Activated T-helper 2 cell treated with anti-CD3 and anti-CD28 coated beads, Interferon-gamma antibody, Interleukin-2, Interleukin-4, amounts not matched to agents 10 μg/mL and 5 μg/mL and 100 μg/mL, durations not matched to agents 14 hours and 24 hours and 36 hours (primary cell): Measurements from ENCODE around the gene WASL. TPM values are rescaled to one million over a fixed set of nuclear protein-coding genes. Genes with fewer than 3 reads are reported as not detected.

Experiments used
- DNase-seq: peaks from one replicate; pipeline ENCODE4 v3.0.0; 2021; ENCODE audit warnings: low spot score
- H3K27ac Mint-ChIP-seq: one replicate; pipeline ENCODE4 v1.8.0; 2021; ENCODE audit warnings: mixed read lengths
- H3K27me3 Mint-ChIP-seq: one replicate; pipeline ENCODE4 v1.8.0; 2021; ENCODE audit warnings: low read depth, mixed read lengths
- H3K36me3 Mint-ChIP-seq: one replicate; pipeline ENCODE4 v1.8.0; 2021; ENCODE audit warnings: low read depth, mixed read lengths
- H3K4me1 Mint-ChIP-seq: one replicate; pipeline ENCODE4 v1.8.0; 2021; ENCODE audit warnings: low read depth, mixed read lengths
- H3K4me3 Mint-ChIP-seq: one replicate; pipeline ENCODE4 v1.8.0; 2021; ENCODE audit warnings: low read depth, mild to moderate bottlenecking, moderate library complexity, mixed read lengths
- H3K9me3 Mint-ChIP-seq: one replicate; pipeline ENCODE4 v1.8.0; 2021; ENCODE audit warnings: mixed read lengths
- intact Hi-C: fragments of 100-400 bp; cut with micrococcal nuclease; formaldehyde crosslinking; loops from one replicate; pipeline ENCODE4 v1.15.1; 2023
- total RNA-seq: library from RNA; stranded (reverse); gene quantifications from 2 replicates; pipeline ENCODE4 v1.2.3, GENCODE V29; 2022

WASL gene
- total RNA-seq, 1 donor from 2014 or later, result 6.6 TPM

DNA sequence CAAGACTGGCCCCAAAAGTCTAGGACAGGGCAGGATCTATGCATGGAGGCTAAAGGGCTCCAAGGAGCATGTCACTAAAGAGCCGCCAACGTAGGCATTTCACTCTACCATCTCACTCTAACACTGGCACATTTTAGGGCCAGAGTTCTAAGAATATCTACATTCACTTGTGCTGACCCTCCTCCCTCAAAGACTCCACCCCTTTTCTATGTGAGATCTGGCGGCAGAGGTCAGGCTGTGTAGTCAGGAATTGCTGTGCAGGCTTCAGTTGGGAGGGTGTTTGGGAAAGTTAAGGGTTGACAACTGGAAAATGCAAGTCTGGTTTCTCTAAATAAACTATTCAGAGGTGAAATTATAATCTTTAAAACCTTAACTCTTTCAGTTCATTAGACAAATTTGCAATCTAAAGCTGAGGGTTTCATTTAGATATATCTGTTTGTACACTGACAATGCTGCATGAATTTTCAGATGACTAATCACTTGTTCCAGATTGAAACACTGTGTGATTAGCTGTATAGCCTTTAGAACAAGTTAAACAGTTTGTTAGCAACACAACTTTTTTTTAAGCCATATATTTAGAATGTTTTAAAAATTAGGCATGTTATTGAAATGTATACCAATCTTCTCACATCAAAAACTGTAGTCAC lies 74.9 kb downstream of the WASL start:
- no peaks in the 10 kb centered on the region for H3K27me3 Mint-ChIP-seq
- intact Hi-C loops, result no loop called here
- no peak overlapping the region for H3K27ac Mint-ChIP-seq
- H3K36me3 Mint-ChIP-seq, result no peaks in the 10 kb centered on the region
- no peak for DNase-seq
- no peaks in the 10 kb centered on the region for H3K9me3 Mint-ChIP-seq
- H3K4me1 Mint-ChIP-seq, result no peaks in the 10 kb centered on the region
- no peak overlapping the region for H3K4me3 Mint-ChIP-seq

DNA sequence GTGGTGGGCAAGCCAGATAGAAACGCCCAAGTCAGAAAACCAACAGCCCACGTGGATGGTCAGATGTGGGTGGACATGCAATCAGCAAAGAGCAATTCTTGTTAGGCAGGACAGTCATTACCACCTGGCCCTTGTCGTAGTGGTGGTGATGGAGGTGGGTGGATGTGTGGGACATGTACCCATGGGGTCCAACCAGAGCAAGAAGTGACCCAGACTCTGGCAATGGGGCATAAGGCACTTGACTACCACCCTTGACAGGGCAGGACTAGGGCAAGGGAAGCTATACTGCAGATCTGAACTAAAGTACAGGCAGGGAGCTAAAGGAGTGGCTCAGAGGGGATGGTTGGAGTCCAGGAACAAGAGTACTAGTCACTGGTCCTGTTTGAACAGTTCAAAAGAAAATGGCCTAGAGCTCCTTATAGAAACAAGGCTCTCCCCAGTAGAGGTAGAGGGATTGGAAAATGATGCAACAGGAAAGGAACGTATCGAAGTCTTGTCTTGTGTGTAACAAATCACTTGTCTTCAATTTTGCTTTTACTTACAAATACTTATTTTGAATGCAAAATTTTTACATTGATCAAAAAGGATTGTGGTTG lies 75.6 kb downstream of the WASL start:
- no peak overlapping the region for H3K4me3 Mint-ChIP-seq
- no peaks in the 10 kb centered on the region for H3K9me3 Mint-ChIP-seq
- intact Hi-C loops, result no loop called here
- H3K27me3 Mint-ChIP-seq, result no peaks in the 10 kb centered on the region
- no peak for DNase-seq
- H3K27ac Mint-ChIP-seq, result no peak overlapping the region
- H3K4me1 Mint-ChIP-seq, result no peaks in the 10 kb centered on the region
- no peaks in the 10 kb centered on the region for H3K36me3 Mint-ChIP-seq

DNA sequence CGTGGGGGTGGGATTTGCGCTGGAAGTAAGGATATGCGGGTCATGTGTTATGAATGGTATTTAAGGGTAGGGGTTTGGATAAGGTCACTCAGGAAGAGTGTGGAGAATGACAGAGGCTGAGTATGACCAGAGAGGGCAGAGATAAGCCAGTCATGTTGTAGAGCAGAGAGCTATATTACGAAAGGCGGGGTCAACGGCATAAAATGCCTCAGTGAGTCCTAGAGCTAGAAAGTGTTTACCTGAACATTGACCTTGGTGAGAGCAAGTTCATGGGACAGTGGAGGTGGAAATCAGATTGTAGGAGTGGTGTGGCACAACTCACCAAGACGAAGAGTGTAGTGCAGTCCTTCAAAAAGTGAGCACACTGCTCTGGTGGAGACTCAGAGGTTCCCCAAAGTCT lies 79.3 kb downstream of the WASL start:
- peaks cover 2% of the 10 kb centered on the region for H3K27me3 Mint-ChIP-seq
- intact Hi-C loops, result no loop called here
- no peaks in the 10 kb centered on the region for H3K36me3 Mint-ChIP-seq
- H3K27ac Mint-ChIP-seq, result no peak overlapping the region
- no peaks in the 10 kb centered on the region for H3K9me3 Mint-ChIP-seq
- H3K4me1 Mint-ChIP-seq, result no peaks in the 10 kb centered on the region
- DNase-seq, result no peak
- no peak overlapping the region for H3K4me3 Mint-ChIP-seq

GRCh38 chr7:123666492-123666891 lies 82.3 kb downstream of the WASL start:
- no peak overlapping the region for H3K4me3 Mint-ChIP-seq
- H3K36me3 Mint-ChIP-seq, result no peaks in the 10 kb centered on the region
- intact Hi-C loops, result no loop called here
- H3K27me3 Mint-ChIP-seq, result peaks cover 2% of the 10 kb centered on the region
- no peak overlapping the region for H3K27ac Mint-ChIP-seq
- no peak for DNase-seq
- peaks cover 2% of the 10 kb centered on the region for H3K4me1 Mint-ChIP-seq
- no peaks in the 10 kb centered on the region for H3K9me3 Mint-ChIP-seq

DNA sequence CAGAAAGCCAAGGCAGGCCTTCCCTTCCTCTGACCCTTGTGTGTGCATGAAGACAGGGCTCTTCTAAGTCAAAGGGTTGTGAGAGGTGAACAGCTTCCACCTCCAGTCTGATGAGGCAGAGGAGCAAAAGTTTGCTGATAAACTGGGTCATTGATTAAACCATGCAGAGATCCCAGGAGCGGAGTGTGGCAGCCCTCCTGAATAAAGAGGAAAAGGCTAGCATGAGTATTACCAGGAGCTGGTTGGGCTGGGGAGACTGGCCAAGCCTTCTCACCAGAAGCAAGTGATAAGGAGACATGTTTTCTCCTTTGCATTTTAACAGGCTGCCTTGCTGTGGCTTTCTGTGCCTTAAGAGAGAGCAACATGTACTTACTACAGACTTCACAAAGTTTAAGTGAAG lies 82.9 kb downstream of the WASL start:
- no peak for DNase-seq
- no peak overlapping the region for H3K4me3 Mint-ChIP-seq
- no peak overlapping the region for H3K27ac Mint-ChIP-seq
- H3K9me3 Mint-ChIP-seq, result no peaks in the 10 kb centered on the region
- intact Hi-C loops, result no loop called here
- no peaks in the 10 kb centered on the region for H3K36me3 Mint-ChIP-seq
- H3K4me1 Mint-ChIP-seq, result peaks cover 2% of the 10 kb centered on the region
- H3K27me3 Mint-ChIP-seq, result peaks cover 2% of the 10 kb centered on the region

DNA sequence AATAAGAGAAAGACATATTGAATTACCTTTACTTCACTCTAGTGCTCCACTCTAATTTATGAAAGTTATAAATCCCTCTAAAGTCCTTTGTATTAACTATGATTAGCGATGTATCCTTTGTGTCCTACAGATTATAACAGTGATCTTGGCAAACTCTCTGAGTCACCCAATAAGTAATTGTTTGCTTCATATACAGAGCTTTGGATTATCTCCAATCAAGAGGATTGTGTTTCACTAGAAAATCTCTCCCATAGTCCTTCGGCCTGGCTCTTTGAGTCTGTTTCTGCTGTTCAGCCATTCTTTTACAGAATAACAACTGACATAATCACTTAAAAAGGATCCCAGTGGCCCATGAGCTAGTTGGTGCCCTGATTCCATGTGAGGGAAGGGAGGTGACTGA lies 83.6 kb downstream of the WASL start:
- no peaks in the 10 kb centered on the region for H3K36me3 Mint-ChIP-seq
- H3K4me1 Mint-ChIP-seq, result peaks cover 2% of the 10 kb centered on the region
- no peak for DNase-seq
- intact Hi-C loops, result no loop called here
- H3K27ac Mint-ChIP-seq, result no peak overlapping the region
- peaks cover 2% of the 10 kb centered on the region for H3K27me3 Mint-ChIP-seq
- H3K4me3 Mint-ChIP-seq, result no peak overlapping the region
- no peaks in the 10 kb centered on the region for H3K9me3 Mint-ChIP-seq

DNA sequence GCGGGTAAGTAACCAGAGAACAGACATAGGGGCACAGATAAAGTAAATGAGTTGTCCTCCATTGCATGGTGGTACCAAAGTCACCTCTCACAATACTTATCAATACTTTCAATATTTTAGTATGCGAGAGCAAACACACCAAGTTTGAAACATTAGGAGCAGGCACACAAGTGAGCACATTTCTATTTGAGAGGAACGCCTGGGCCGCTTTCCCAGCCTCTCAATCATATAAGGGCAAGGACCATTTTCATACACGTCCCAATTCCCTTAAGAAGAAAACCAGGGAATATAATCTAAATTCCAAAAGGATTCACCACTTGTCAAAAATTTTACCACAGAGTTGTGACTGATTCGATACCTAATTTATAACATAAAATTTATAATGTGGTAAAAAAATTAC lies 85.6 kb downstream of the WASL start:
- H3K27ac Mint-ChIP-seq, result no peak overlapping the region
- DNase-seq, result no peak
- H3K9me3 Mint-ChIP-seq, result no peaks in the 10 kb centered on the region
- H3K4me3 Mint-ChIP-seq, result no peak overlapping the region
- H3K27me3 Mint-ChIP-seq, result peaks cover 6% of the 10 kb centered on the region
- intact Hi-C loops, result no loop called here
- H3K4me1 Mint-ChIP-seq, result peaks cover 2% of the 10 kb centered on the region
- no peaks in the 10 kb centered on the region for H3K36me3 Mint-ChIP-seq

- no peak for DNase-seq
- Mint-ChIP-seq H3K4me1 (peaks cover 2% of the 10 kb centered on the region), H3K27me3 (peaks cover 6% of the 10 kb centered on the region), H3K4me3 (no peak overlapping the region), H3K9me3 (no peaks in the 10 kb centered on the region), H3K36me3 (no peaks in the 10 kb centered on the region), H3K27ac (no peak overlapping the region)
- intact Hi-C loops, result no loop called here
Measured at GRCh38 chr7:123662755-123663154, 86.0 kb downstream of the WASL start.

GRCh38 chr7:123662293-123662692 lies 86.5 kb downstream of the WASL start:
- intact Hi-C loops, result no loop called here
- Mint-ChIP-seq H3K4me3 (no peak overlapping the region), H3K4me1 (peaks cover 2% of the 10 kb centered on the region), H3K36me3 (no peaks in the 10 kb centered on the region), H3K27me3 (peaks cover 6% of the 10 kb centered on the region), H3K9me3 (no peaks in the 10 kb centered on the region), H3K27ac (no peak overlapping the region)
- no peak for DNase-seq

GRCh38 chr7:123661765-123662164 lies 87.0 kb downstream of the WASL start:
- Mint-ChIP-seq H3K36me3 (no peaks in the 10 kb centered on the region), H3K4me1 (peaks cover 2% of the 10 kb centered on the region), H3K27me3 (peaks cover 6% of the 10 kb centered on the region), H3K9me3 (no peaks in the 10 kb centered on the region), H3K27ac (no peak overlapping the region), H3K4me3 (no peak overlapping the region)
- intact Hi-C loops, result no loop called here
- no peak for DNase-seq

DNA sequence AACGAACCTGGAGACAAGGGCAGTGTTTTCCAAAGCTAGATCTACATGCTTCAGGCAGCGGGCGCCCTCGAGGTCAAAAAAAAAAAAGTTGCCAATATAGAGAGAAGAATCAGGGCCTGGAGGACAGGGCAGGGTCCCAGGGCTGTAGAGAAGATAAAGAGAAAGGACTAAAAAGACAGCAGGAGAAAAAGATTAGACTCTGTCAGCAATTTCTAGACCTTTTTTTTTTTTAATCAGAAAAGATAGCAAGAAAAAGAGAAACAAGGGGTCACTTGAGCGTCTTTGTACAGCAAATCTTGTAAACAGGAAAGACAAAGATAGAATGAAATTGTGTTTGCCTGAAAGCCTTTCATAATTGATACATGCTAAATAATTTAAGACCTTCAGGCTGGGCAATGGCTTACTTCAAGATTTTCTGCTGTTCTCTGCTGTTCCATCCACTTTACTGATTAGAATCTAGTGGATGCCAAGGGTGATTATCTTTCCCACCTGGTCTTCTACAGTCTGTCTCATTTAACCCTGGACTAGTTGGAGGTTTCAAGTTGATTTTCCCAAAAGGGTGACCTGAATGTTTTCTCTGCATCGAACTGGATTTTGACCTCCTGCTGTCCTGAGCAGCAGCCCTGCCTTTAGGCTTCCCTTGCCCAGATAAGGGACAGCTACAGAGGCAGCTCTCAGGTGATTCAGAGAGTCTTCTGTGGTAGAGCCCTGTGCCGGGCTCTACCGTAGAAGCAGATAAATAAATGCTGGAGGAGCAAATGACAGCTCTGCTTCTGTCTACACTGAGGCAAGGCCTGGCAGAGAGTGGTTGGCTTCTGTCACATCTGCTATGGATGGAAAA lies 88.1 kb downstream of the WASL start:
- H3K27me3 Mint-ChIP-seq, result peaks cover 6% of the 10 kb centered on the region
- H3K27ac Mint-ChIP-seq, result no peak overlapping the region
- no peaks in the 10 kb centered on the region for H3K9me3 Mint-ChIP-seq
- H3K36me3 Mint-ChIP-seq, result no peaks in the 10 kb centered on the region
- intact Hi-C loops, result no loop called here
- H3K4me1 Mint-ChIP-seq, result peaks cover 2% of the 10 kb centered on the region
- no peak for DNase-seq
- no peak overlapping the region for H3K4me3 Mint-ChIP-seq

- intact Hi-C loops, result no loop called here
- H3K4me1 Mint-ChIP-seq, result peaks cover 2% of the 10 kb centered on the region
- no peaks in the 10 kb centered on the region for H3K36me3 Mint-ChIP-seq
- no peak overlapping the region for H3K4me3 Mint-ChIP-seq
- no peaks in the 10 kb centered on the region for H3K9me3 Mint-ChIP-seq
- no peak for DNase-seq
- peaks cover 4% of the 10 kb centered on the region for H3K27me3 Mint-ChIP-seq
- H3K27ac Mint-ChIP-seq, result no peak overlapping the region
Measured at GRCh38 chr7:123658023-123658422, 90.8 kb downstream of the WASL start.

- DNase-seq, result no peak
- no peaks in the 10 kb centered on the region for H3K36me3 Mint-ChIP-seq
- peaks cover 2% of the 10 kb centered on the region for H3K4me1 Mint-ChIP-seq
- H3K27me3 Mint-ChIP-seq, result peaks cover 4% of the 10 kb centered on the region
- intact Hi-C loops, result no loop called here
- no peak overlapping the region for H3K27ac Mint-ChIP-seq
- no peak overlapping the region for H3K4me3 Mint-ChIP-seq
- H3K9me3 Mint-ChIP-seq, result no peaks in the 10 kb centered on the region
Measured at GRCh38 chr7:123657304-123657685, 91.5 kb downstream of the WASL start.
